ENCODE results near the gene FNDC3B. TPM values are rescaled to one million over a fixed set of nuclear protein-coding genes. Genes with fewer than 3 reads are reported as not detected.

Gene FNDC3B
- total and polyA plus RNA-seq, 2 donors (not counting 3 experiments of a cell fraction or from before 2014, with no cell fraction given) = 91.6 to 295 TPM

- TF ChIP-seq FOS (IDR thresholded peaks at IDR 0.05; ENCODE audit: borderline replicate concordance, insufficient read depth, low read length) = no peak
- TF ChIP-seq EZH2 (IDR thresholded peaks at IDR 0.05; ENCODE audit: borderline replicate concordance, low read depth, low read length, severe bottlenecking) = no peak
- TF ChIP-seq GATA2 (IDR thresholded peaks at IDR 0.05; ENCODE audit: insufficient read depth, insufficient read length, low read depth, low read length) = no peak
- TF ChIP-seq, protein P1, sequence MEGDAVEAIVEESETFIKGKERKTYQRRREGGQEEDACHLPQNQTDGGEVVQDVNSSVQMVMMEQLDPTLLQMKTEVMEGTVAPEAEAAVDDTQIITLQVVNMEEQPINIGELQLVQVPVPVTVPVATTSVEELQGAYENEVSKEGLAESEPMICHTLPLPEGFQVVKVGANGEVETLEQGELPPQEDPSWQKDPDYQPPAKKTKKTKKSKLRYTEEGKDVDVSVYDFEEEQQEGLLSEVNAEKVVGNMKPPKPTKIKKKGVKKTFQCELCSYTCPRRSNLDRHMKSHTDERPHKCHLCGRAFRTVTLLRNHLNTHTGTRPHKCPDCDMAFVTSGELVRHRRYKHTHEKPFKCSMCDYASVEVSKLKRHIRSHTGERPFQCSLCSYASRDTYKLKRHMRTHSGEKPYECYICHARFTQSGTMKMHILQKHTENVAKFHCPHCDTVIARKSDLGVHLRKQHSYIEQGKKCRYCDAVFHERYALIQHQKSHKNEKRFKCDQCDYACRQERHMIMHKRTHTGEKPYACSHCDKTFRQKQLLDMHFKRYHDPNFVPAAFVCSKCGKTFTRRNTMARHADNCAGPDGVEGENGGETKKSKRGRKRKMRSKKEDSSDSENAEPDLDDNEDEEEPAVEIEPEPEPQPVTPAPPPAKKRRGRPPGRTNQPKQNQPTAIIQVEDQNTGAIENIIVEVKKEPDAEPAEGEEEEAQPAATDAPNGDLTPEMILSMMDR (IDR thresholded peaks at IDR 0.05; ENCODE audit: extremely low read depth in 1 of 2, insufficient read depth in 1 of 2, low read depth in 1 of 2, low read length in 2 of 2) = no peak
- no peak for TF ChIP-seq MAX (IDR thresholded peaks at IDR 0.05; ENCODE audit: insufficient read depth, insufficient read length)
- no peak for TF ChIP-seq POLR2A (IDR thresholded peaks at IDR 0.05; ENCODE audit: low read depth, low read length)
- TF ChIP-seq MYC (IDR thresholded peaks at IDR 0.05; ENCODE audit: low read depth, low read length) = no peak
- no peak for TF ChIP-seq POLR2AphosphoS5 (IDR thresholded peaks at IDR 0.05; ENCODE audit: insufficient read depth, low read depth, low read length)
- no peak for TF ChIP-seq JUN (IDR thresholded peaks at IDR 0.05; ENCODE audit: borderline replicate concordance, insufficient read depth, insufficient read length, low read depth)
- ChIA-PET CTCF (no interaction called here), POLR2A (no interaction called here)
- no TSS peak for BruUV-seq (replicated peaks)
- H2AFZ ChIP-seq (ENCODE audit: low read depth, low read length) = no peak overlapping the region
- H3K9me3 ChIP-seq (replicated peaks; ENCODE audit: control insufficient read depth, insufficient read depth, low read length) = no peaks in the 10 kb centered on the region
- H3K79me2 ChIP-seq (ENCODE audit: control insufficient read depth, insufficient read depth, low read length) = peaks cover 75% of the 10 kb centered on the region
- no peak overlapping the region for H3K27ac ChIP-seq (ENCODE audit: insufficient read depth, low read depth, low read length)
- H3K27me3 ChIP-seq (ENCODE audit: control insufficient read depth in 2 of 2, insufficient read depth in 2 of 2, low read length in 2 of 2) = no peaks in the 10 kb centered on the region
- FAIRE-seq (no peak), DNase-seq (ENCODE audit: low read depth, low spot score) (no peak)
- H3K36me3 ChIP-seq (ENCODE audit: control insufficient read depth in 2 of 2, extremely low read depth in 1 of 2, insufficient read depth in 2 of 2, low read length in 2 of 2) = no peaks in the 10 kb centered on the region
- dilution Hi-C loops (cut with MboI; ENCODE audit: extremely low pct_ligation_motif_present, low sequenced_read_pairs) = no loop called here
- H3K4me1 ChIP-seq (ENCODE audit: control insufficient read depth, extremely low read depth, insufficient read depth, low read length) = peaks cover 22% of the 10 kb centered on the region
- H3K9me1 ChIP-seq (replicated peaks; ENCODE audit: control insufficient read depth, extremely low read depth, insufficient read depth, low read length) = no peaks in the 10 kb centered on the region
- no peak overlapping the region for H3K4me3 ChIP-seq (replicated peaks in 1 of 3; ENCODE audit: insufficient read depth in 1 of 3, low read depth in 1 of 3, low read length in 3 of 3)
- intact Hi-C loops (cut with micrococcal nuclease) = no loop called here
- H3K9ac ChIP-seq (replicated peaks; ENCODE audit: extremely low read depth, insufficient read depth, low read length) = no peak overlapping the region
- no peaks in the 10 kb centered on the region for H4K20me1 ChIP-seq (replicated peaks; ENCODE audit: control insufficient read depth, extremely low read depth, insufficient read depth, low read length)
- no peak overlapping the region for H3K4me2 ChIP-seq (ENCODE audit: insufficient read depth, low read length)
Observed at GRCh38 chr3:172197344-172197743, 158.0 kb downstream of the FNDC3B start.
